Liver (tissue), 3 donors: ENCODE data around the gene DLST.

Source experiments
- CTCF ChIP-seq: fragments of 150-350 bp; IDR thresholded peaks from 2 replicates; pipeline ENCODE4 v1.5.1; 2017; ENCODE audit warnings: improper control_type of control experiment, low read depth, low read length; ENCODE audit not compliant: missing input control
- EGR1 ChIP-seq, 2 donors: IDR thresholded peaks; 2 replicates each; pipeline ENCODE4 v1.6.1; 2016 to 2018; ENCODE audit warnings: antibody characterized with exemption in 2 of 2, low read depth in 2 of 2
- GABPA ChIP-seq, 2 donors: IDR thresholded peaks in 1 of 2; conservative IDR thresholded peaks in 1 of 2; 2 replicates each; pipeline ENCODE4 v1.6.1; 2016; ENCODE audit warnings: antibody characterized with exemption in 2 of 2, mild to moderate bottlenecking in 1 of 2, moderate library complexity in 1 of 2
- JUND ChIP-seq, 2 donors: IDR thresholded peaks; 2 replicates each; pipeline ENCODE4 v1.6.1; 2016; ENCODE audit warnings: antibody characterized with exemption in 2 of 2
- RAD21 ChIP-seq, 2 donors: IDR thresholded peaks; 2 replicates each; pipeline ENCODE4 v1.6.1; 2016; ENCODE audit warnings: antibody characterized with exemption in 2 of 2, mild to moderate bottlenecking in 2 of 2
- REST ChIP-seq: IDR thresholded peaks from 2 replicates; pipeline ENCODE4 v1.6.1; 2016; ENCODE audit warnings: antibody characterized with exemption, mild to moderate bottlenecking
- RXRA ChIP-seq, 2 donors: IDR thresholded peaks; 2 replicates each; pipeline ENCODE4 v1.6.1; 2017 to 2018; ENCODE audit warnings: antibody characterized with exemption in 2 of 2, mild to moderate bottlenecking in 1 of 2
- SP1 ChIP-seq: IDR thresholded peaks from 2 replicates; pipeline ENCODE4 v1.6.1; 2018; ENCODE audit warnings: antibody characterized with exemption, mild to moderate bottlenecking
- TAF1 ChIP-seq: conservative IDR thresholded peaks from 2 replicates; pipeline ENCODE4 v1.6.1; 2016; ENCODE audit warnings: antibody characterized with exemption, mild to moderate bottlenecking
- YY1 ChIP-seq: IDR thresholded peaks from 2 replicates; pipeline ENCODE4 v1.6.1; 2016; ENCODE audit warnings: antibody characterized with exemption, mild to moderate bottlenecking
- ZBTB33 ChIP-seq: IDR thresholded peaks from 2 replicates; pipeline ENCODE4 v1.6.1; 2016; ENCODE audit warnings: antibody characterized with exemption
- donor health status: healthy.
- donor health status: healthy.

GRCh38 chr14:74838166-74838565, 43.5 kb upstream of the DLST start:
- TF ChIP-seq EGR1 (IDR thresholded peaks at IDR 0.05; ENCODE audit: low read depth in 2 of 2) (no peak), CTCF (no peak), YY1 (no peak), SP1 (no peak), REST (no peak), TAF1 (no peak), ZBTB33 (no peak), RAD21 (IDR thresholded peaks at IDR 0.05) (no peak), GABPA (IDR thresholded peaks at IDR 0.05 in 1 of 2, conservative IDR thresholded peaks at IDR 0.05 in 1 of 2) (no peak), RXRA (IDR thresholded peaks at IDR 0.05) (no peak), JUND (IDR thresholded peaks at IDR 0.05) (no peak)
